ENCODE measurements around the gene TGFA.
A peak's percentile ranks its signal among the peaks of the same experiment; 100 is the strongest.

The TGFA gene

DNA sequence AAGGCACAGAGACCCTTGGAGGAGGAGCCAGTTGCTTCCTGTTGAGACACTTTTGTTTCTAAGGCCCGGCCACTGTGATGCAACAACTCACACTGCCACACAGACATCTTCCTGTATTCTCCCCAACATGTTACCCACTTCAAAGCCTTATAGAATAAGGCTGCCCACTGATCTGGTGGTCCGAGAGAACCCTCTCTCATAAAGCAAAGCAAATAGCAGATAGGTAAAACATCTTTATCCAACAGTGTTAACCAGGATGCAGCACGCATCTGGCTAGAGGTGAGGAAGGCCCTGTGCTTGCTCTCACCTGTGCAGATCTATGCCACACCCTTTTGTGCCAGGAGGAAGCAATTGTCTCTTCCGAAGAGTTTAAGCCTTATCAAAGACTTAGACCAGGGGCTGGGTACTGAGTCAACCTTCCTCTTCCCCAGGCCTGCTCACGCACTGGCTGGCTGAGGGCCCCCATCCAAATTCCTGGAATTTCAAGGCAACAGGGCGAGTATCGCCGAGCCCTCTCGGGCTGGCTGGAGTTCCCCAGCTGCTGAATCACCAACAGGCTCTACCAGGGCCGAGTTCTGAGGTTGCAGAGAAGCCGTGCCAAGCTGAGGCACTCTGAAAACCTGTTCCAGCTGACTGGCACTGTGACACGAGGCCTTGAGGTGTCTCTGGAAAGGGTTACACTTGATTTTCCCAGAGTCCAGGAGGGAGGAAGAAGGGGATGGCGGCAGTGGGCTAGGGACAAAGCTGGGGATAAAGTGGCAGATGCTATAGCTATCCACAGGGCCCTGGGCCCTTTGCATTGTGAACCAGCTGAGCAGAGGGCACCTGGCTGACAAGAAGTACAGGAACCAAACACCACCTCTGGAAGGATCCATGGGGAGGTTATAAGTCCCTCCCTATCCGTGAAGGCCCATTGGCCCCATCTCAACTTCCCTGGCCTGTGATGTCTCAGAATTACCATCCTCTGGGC, 29.3 kb downstream of the TGFA start:
- DNase-seq: peak; percentile 73 to 78

DNA sequence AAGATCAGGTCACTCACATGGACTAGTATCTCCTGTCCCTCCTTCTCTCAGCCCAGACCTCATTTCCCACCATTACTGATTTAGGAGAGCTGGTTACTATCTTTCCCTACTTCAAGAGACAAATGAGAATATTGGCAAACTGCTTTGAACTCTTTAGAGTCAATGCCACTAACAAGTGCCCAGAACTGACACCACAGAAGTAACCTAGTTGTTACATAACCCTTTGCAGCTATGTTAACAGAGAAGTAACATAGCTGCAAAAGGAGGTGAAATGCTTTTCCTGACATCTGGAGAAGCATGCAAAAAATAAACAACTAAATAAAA, 30.0 kb downstream of the TGFA start:
- DNase-seq: no peak

GRCh38 chr2:70522627-70523026, 31.0 kb downstream of the TGFA start:
- no peak for DNase-seq

DNA sequence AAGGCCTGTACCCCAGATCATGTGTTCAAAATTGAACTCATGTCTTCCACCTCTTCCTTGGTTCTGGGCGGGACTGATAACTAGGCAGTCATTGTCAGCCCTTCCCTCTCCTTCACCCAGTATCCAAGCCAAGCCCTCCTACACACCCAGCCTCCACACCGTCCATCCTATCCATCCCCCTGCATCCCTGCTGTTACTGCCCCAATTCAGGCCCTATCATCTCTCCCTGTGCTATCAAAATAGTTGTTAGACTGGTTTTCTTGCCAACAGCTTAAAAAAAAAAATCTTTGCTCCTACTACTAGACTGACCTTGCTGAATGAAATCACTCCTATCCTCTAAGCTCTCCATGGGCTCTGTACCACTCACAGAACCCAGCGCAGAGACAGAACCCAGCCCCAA, 32.8 kb downstream of the TGFA start:
- DNase-seq: no peak

GRCh38 chr2:70519453-70519852, 34.2 kb downstream of the TGFA start:
- DNase-seq: no peak

DNA sequence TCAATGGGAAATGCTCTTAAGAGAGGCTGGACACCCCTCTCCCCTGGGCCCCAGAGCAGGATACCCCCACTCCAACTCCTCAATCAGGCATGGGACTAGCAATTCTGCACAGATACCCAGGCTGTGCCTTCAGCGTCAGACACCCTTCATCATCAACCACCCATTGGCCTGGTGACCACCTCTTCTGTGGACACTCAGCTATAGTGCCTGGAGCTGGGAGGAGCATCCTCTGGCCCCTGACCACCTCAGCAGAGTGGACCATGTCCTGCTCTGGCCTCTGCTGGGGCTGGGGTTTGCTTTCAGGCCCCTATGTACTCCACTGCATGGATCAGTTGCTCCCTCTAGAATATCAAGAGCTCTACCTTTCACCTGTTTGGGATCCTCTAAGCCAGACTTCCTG, 35.1 kb downstream of the TGFA start:
- no peak for DNase-seq

GRCh38 chr2:70517804-70518203, 35.8 kb downstream of the TGFA start:
- DNase-seq: no peak

DNA sequence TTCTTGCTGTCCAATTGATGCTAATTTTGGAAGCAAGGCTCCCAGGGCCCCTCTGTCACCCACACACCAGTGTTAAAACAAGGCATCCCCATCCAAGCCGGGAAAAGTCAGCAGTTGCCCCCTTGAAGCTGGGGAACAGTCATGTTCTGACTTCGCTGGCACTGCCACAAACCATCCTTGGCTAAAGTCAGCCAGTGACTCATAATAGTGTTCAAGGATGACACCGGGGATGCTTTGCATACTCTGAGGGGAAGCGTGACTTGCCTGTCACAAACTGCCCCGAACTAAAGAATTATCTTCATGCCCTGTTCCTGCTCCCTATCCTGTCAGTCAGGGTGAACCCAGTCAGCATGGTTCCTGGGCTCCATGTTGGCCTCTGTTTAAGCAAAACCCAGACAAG, 37.0 kb downstream of the TGFA start:
- DNase-seq: no peak

DNA sequence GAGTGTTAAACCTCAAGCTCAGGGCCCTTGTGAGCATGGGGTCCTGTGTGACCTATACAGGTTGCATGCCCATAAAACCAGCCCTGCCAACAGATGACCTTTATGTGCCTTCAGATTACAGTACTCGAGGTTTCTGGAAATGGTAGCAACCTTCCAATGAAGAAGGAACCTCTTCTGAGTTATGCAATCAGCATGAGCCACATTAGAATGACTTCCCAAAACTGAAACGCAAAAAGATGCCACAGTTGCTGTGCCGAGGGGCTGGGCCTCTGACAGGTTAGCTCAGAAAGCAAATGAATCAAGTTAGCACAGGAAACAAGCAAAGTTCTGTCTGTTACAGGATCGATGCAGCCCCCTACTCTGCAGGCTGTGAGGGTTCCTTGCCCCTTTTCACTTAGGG, 37.7 kb downstream of the TGFA start:
- DNase-seq: peak; percentile 48 to 54

GRCh38 chr2:70514612-70515055, 39.0 kb downstream of the TGFA start:
- DNase-seq: no peak

- DNase-seq: no peak
Observed at GRCh38 chr2:70513738-70514137, 39.9 kb downstream of the TGFA start.

- DNase-seq: no peak
Observed at GRCh38 chr2:70511971-70512729, 41.5 kb downstream of the TGFA start.

DNA sequence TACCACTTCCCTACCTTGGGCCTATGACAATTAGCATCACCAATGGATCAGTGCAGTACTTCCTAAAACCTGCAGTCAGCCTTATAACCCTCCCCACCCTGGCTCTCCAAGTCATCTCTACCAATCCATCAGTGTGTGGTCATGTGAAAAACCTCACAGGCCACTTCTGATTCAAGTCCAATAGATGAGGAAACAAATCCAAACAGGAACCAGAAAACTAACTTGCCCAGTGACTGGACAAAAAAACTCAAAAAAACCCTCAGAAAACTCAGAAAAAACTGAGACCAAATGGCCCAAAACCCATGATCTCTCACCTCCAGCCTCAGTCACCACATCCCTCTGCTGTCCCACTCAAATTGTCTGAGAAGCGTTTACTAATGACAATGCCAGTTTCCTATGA, 43.3 kb downstream of the TGFA start:
- no peak for DNase-seq

DNA sequence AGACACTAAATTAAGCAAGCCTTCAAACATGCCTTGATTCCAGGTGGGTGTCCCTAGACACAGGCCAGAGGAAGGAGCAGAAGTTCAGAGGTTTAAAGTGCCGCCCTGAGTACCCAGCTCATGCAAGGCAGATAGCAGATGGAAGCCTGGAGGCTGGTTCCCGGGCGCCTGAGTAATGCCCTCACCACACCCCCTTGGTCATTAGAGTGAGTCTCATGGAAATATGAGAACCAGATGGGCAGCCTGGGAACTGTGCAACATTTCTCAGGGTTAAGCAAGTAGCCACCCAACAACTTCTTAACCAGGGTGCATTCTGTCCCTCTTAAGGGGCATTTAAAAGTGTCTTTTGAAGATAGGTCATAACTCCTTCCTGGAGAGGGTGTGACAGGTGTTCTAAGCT, 44.1 kb downstream of the TGFA start:
- no peak for DNase-seq

GRCh38 chr2:70508711-70509462, 44.7 kb downstream of the TGFA start:
- DNase-seq: no peak

GRCh38 chr2:70505613-70506391, 47.8 kb downstream of the TGFA start:
- no peak for DNase-seq

GRCh38 chr2:70504750-70505149, 48.9 kb downstream of the TGFA start:
- no peak for DNase-seq

- no peak for DNase-seq
Observed at GRCh38 chr2:70503896-70504295, 49.7 kb downstream of the TGFA start.

GRCh38 chr2:70501728-70502127, 51.9 kb downstream of the TGFA start:
- DNase-seq: no peak

- no peak for DNase-seq
Observed at GRCh38 chr2:70501215-70501614, 52.4 kb downstream of the TGFA start.

GRCh38 chr2:70499253-70499652, 54.4 kb downstream of the TGFA start:
- DNase-seq: no peak

- no peak for DNase-seq
Observed at GRCh38 chr2:70498528-70498927, 55.1 kb downstream of the TGFA start.

- peak; percentile 7 to 40 for DNase-seq
Observed at GRCh38 chr2:70498054-70498453, 55.6 kb downstream of the TGFA start.
